ENCODE measurements around the gene CD3E. TPM values are rescaled to one million over a fixed set of nuclear protein-coding genes. Genes with fewer than 3 reads are reported as not detected.

The CD3E gene
- total RNA-seq, 2 donors from 2014 or later = 0.99 to 3.1 TPM

DNA sequence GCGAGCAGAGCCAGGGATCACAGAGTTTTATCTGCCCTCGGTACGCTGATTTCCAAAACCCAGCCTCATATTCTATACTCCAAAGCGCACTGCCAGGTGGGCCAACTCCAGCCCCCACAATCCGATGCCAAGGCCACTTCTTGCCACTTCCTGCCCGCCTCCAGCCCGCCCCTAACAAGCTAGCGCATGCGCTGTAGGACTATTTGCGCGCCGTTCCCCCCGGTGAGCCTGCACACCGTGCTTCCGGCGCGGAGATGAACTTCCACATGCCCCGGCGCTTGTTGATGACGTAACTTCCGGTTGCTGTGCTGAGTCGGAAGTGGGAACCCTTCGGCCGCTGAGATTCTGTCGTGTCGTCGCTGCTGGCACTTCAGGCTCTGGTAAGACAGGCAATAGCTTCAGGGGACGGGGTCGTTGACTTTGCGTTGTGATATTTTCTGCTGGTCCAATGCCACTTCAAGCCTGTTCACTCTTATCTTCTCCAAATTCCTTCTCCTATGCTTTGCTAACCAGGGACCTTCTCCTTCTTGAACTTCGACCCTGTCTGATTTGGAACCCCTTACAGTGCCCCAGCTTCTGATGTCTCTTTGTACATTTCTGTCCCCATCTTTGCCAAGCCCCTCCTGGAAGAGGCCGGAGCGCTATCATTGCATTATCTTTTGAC lies 54.9 kb downstream of the CD3E start, which contains the start of gene UBE4A:
Gene UBE4A, plus strand, starts transcription at position 306 of the 664 bp plus-strand sequence. CDS start 5,481 bp downstream, outside the sequence.
- Histone ChIP-seq H3K9me3 (no peaks in the 10 kb centered on the region), H3K27me3 (no peaks in the 10 kb centered on the region), H3K27ac (peak within 1 kb of the TSS in 3 of 4 donors; percentile 47 to 70 (median 68)), H3K36me3 (replicated peaks in 1 of 2; ENCODE audit: insufficient read depth in 1 of 2, low read depth in 2 of 2) (no peaks in the 10 kb centered on the region), H3K4me1 (peaks cover 27% of the 10 kb centered on the region), H3K4me3 (peak within 1 kb of the TSS; percentile 75 to 77)
- ATAC-seq (peak; percentile 98), DNase-seq (peak; percentile 97 to 98 (median 97))
- TF ChIP-seq, protein P1, sequence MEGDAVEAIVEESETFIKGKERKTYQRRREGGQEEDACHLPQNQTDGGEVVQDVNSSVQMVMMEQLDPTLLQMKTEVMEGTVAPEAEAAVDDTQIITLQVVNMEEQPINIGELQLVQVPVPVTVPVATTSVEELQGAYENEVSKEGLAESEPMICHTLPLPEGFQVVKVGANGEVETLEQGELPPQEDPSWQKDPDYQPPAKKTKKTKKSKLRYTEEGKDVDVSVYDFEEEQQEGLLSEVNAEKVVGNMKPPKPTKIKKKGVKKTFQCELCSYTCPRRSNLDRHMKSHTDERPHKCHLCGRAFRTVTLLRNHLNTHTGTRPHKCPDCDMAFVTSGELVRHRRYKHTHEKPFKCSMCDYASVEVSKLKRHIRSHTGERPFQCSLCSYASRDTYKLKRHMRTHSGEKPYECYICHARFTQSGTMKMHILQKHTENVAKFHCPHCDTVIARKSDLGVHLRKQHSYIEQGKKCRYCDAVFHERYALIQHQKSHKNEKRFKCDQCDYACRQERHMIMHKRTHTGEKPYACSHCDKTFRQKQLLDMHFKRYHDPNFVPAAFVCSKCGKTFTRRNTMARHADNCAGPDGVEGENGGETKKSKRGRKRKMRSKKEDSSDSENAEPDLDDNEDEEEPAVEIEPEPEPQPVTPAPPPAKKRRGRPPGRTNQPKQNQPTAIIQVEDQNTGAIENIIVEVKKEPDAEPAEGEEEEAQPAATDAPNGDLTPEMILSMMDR (IDR thresholded peaks at IDR 0.05) = no peak
- peak; percentile 39 to 85 (median 77) for TF ChIP-seq POLR2A (IDR thresholded peaks at IDR 0.05)
- intact Hi-C loops (cut with DNase I) = no loop called here
- 2 to 4% methylated on average over 27 to 33 of the region's 33 CpGs for WGBS, 2 donors

DNA sequence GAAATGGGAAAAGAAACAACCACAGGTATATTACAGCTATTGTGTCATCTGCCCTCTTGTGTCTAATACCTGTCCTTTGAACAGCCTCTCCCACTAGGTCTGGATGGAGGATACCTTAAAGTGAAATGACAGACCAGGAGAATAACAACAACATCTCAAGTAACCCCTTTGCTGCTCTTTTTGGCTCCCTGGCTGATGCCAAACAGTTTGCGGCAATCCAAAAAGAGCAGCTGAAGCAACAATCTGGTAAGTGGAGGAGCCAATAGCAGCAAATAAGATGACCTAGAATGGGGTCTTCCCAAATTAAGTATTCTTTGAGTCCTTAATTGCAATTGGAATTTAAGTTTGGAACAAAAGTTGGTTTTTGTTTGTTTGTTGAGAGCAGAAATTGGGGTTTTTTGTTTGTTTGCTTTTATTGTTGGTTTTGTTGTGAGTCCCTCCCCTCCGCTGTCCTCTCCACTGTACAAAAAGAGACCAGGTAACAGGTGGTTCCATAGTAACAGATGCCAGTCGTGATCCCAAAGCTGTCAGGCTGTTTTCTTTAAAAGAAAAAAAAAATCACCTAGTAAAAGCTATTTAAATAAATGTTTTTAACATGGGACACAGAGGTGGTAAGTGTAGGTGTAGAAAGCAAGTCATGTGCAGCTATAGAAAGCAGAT lies 60.6 kb downstream of the CD3E start:
- H3K27me3 ChIP-seq = no peaks in the 10 kb centered on the region
- TF ChIP-seq, protein P1 (IDR thresholded peaks at IDR 0.05) = no peak
- no peak for TF ChIP-seq POLR2A (IDR thresholded peaks at IDR 0.05)
- WGBS, 2 donors = 72 to 79% methylated on average over 3 of the region's 3 CpGs
- no peaks in the 10 kb centered on the region for H3K9me3 ChIP-seq
- DNase-seq = no peak
- no peak for ATAC-seq
- no peak overlapping the region for H3K4me3 ChIP-seq
- peaks cover 40% of the 10 kb centered on the region for H3K4me1 ChIP-seq
- intact Hi-C loops (cut with DNase I) = no loop called here
- no peak overlapping the region for H3K27ac ChIP-seq
- peaks cover 0 to 14% of the 10 kb centered on the region in 2 donors for H3K36me3 ChIP-seq (replicated peaks in 1 of 2; ENCODE audit: insufficient read depth in 1 of 2, low read depth in 2 of 2)

Small RNA genes within 50 kb of the gene (small RNA-seq; reads per million reads assigned to genes)
- gene AP001582.1 = not detected

Other genes with a start within 250 kb of the CD3E start
- gene TMPRSS4, start 227.7 kb upstream of the CD3E start, total RNA-seq = 1 to 10 TPM in 1 of 2 donors, not detected in 1; 6.5 TPM
- not detected for gene SMIM35, start 217.8 kb upstream of the CD3E start, total RNA-seq
- gene SCN4B, start 151.9 kb upstream of the CD3E start, total RNA-seq = 1 to 10 TPM in 1 of 2 donors, under 1 TPM in 1; 0.33 to 1.6 TPM
- under 1 TPM in 1 of 2 donors, not detected in 1; under 0.01 TPM for gene SCN2B, start 128.1 kb upstream of the CD3E start, total RNA-seq
- 1 to 10 TPM in 1 of 2 donors, under 1 TPM in 1; 0.99 to 4.9 TPM for gene JAML, start 79.7 kb upstream of the CD3E start, total RNA-seq
- 1 to 10 TPM; 4.0 to 8.0 TPM for gene MPZL3, start 52.4 kb upstream of the CD3E start, total RNA-seq
- gene MPZL2, start 40.4 kb upstream of the CD3E start, total RNA-seq = 10 to 100 TPM; 19.7 to 48.5 TPM
- 1 to 10 TPM in 1 of 2 donors, not detected in 1; 1.6 TPM for gene CD3D, start 38.0 kb downstream of the CD3E start, total RNA-seq
- not detected for gene CD3G, start 39.6 kb downstream of the CD3E start, total RNA-seq
- 10 to 100 TPM; 29.6 to 31.3 TPM for gene UBE4A, start 54.9 kb downstream of the CD3E start, total RNA-seq
- gene ATP5MG, start 96.9 kb downstream of the CD3E start, total RNA-seq = 10 to 100 TPM; 45.2 to 91.3 TPM
- 100 to 1,000 TPM in 1 of 2 donors, 10 to 100 TPM in 1; 62.6 to 209 TPM for gene KMT2A, start 131.8 kb downstream of the CD3E start, total RNA-seq
- gene TTC36, start 222.7 kb downstream of the CD3E start, total RNA-seq = not detected
- gene TMEM25, start 226.5 kb downstream of the CD3E start, total RNA-seq = 10 to 100 TPM; 35.5 to 39.6 TPM

Data from body of pancreas (tissue), 4 donors.